Lower leg skin (tissue), 3 donors: ENCODE results near the gene SMAD5.

Experiments used
- CTCF ChIP-seq, 3 donors: fragments of 450-650 bp; IDR thresholded peaks; one replicate each; pipeline ENCODE4 v1.5.1; 2016; ENCODE audit warnings: antibody characterized with exemption in 3 of 3, mild to moderate bottlenecking in 3 of 3, moderate library complexity in 2 of 3
- POLR2A ChIP-seq, 2 donors: fragments of 450-650 bp; IDR thresholded peaks; one replicate each; pipeline ENCODE4 v1.6.1; 2016 to 2017; ENCODE audit warnings: antibody characterized with exemption in 2 of 2, mild to moderate bottlenecking in 1 of 2, moderate library complexity in 1 of 2

- no peak for TF ChIP-seq CTCF (IDR thresholded peaks at IDR 0.05)
- TF ChIP-seq POLR2A (IDR thresholded peaks at IDR 0.05) = no peak
Observed at GRCh38 chr5:136129445-136129844, 3.2 kb upstream of the SMAD5 start.
